Nephron progenitor cell (in vitro differentiated cells): ENCODE measurements around the gene CACNA1S.

Experiments used
- DNase-seq: peaks from one replicate; pipeline ENCODE4 v3.0.0; 2021
- H3K27ac Mint-ChIP-seq: 2 replicates; pipeline ENCODE4 v1.8.0; 2021; ENCODE audit warnings: mild to moderate bottlenecking, moderate library complexity, mixed read lengths
- H3K27me3 Mint-ChIP-seq: 2 replicates; pipeline ENCODE4 v1.8.0; 2021; ENCODE audit warnings: mild to moderate bottlenecking, low read depth, mixed read lengths; ENCODE audit not compliant: poor library complexity
- H3K36me3 Mint-ChIP-seq: 2 replicates; pipeline ENCODE4 v1.8.0; 2021; ENCODE audit warnings: low read depth, mixed read lengths
- H3K4me1 Mint-ChIP-seq: 2 replicates; pipeline ENCODE4 v1.8.0; 2021; ENCODE audit warnings: mixed read lengths
- H3K4me3 Mint-ChIP-seq: 2 replicates; pipeline ENCODE4 v1.8.0; 2021; ENCODE audit warnings: mild to moderate bottlenecking, moderate library complexity, mixed read lengths
- H3K9me3 Mint-ChIP-seq: 2 replicates; pipeline ENCODE4 v1.8.0; 2021; ENCODE audit warnings: mild to moderate bottlenecking, moderate library complexity, mixed read lengths
- TF ChIP-seq, protein P1 (sequence below): fragments of 200-600 bp; sonication (generic); IDR thresholded peaks from 2 replicates; pipeline ENCODE4 v1.5.0; 2021; ENCODE audit warnings: antibody characterized with exemption

The CACNA1S gene

DNA sequence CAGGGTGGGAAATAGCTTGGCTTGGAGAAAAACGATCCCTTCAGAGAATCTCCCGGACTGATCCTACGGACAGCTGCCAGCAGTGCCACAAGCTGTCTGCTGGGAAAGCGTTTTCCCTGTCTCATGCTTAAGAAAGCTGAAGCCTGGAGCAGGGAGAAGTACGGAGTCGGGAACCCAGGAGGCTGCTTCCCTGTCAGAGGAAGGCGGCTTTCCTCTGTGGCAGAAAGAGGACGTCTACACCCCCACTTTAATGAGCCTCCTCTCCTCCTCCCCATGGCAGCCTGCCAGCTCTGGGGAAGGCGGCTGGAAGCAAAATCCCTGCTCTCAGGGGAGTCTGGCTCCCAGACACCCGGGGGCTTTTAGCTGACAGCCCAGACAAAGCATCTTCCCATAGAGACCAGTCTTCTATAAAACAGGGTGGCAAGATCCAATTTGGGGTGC lies 96.0 kb downstream of the CACNA1S start:
- Mint-ChIP-seq H3K36me3 (no peaks in the 10 kb centered on the region), H3K4me1 (peaks cover 76% of the 10 kb centered on the region), H3K27me3 (peaks cover 20% of the 10 kb centered on the region), H3K4me3 (no peak overlapping the region), H3K27ac (no peak overlapping the region), H3K9me3 (no peaks in the 10 kb centered on the region)
- TF ChIP-seq, protein P1, sequence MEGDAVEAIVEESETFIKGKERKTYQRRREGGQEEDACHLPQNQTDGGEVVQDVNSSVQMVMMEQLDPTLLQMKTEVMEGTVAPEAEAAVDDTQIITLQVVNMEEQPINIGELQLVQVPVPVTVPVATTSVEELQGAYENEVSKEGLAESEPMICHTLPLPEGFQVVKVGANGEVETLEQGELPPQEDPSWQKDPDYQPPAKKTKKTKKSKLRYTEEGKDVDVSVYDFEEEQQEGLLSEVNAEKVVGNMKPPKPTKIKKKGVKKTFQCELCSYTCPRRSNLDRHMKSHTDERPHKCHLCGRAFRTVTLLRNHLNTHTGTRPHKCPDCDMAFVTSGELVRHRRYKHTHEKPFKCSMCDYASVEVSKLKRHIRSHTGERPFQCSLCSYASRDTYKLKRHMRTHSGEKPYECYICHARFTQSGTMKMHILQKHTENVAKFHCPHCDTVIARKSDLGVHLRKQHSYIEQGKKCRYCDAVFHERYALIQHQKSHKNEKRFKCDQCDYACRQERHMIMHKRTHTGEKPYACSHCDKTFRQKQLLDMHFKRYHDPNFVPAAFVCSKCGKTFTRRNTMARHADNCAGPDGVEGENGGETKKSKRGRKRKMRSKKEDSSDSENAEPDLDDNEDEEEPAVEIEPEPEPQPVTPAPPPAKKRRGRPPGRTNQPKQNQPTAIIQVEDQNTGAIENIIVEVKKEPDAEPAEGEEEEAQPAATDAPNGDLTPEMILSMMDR: no peak
- DNase-seq: no peak

DNA sequence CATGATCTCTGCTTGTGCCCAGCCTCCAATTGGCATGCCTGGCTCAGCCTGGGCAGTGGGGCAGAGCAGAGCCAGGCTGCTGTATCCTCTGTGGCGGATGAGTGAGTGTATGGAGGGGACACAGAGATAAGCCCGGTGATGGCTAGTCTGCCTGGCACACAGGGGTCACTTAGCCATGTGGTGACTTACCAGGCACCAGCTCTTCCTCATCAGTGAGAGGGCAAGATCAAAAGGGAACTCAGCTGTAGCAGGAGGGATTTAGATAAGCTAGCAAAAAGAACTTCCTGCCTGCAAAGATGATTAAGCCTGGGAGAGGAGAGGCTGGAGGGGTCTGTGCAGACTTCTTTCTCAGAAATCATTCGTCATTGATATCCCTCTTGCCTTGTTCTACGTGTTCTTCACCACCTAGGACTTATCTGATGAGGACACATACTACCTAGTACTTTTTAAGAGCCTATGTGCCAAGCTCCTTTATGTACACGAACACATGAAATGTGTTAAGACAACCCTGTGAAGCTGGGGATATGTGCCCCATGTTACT lies 96.6 kb downstream of the CACNA1S start:
- H3K27me3 Mint-ChIP-seq: peaks cover 17% of the 10 kb centered on the region
- no peaks in the 10 kb centered on the region for H3K9me3 Mint-ChIP-seq
- H3K4me3 Mint-ChIP-seq: no peak overlapping the region
- no peaks in the 10 kb centered on the region for H3K36me3 Mint-ChIP-seq
- TF ChIP-seq, protein P1: no peak
- no peak overlapping the region for H3K27ac Mint-ChIP-seq
- DNase-seq: no peak
- peaks cover 73% of the 10 kb centered on the region for H3K4me1 Mint-ChIP-seq

DNA sequence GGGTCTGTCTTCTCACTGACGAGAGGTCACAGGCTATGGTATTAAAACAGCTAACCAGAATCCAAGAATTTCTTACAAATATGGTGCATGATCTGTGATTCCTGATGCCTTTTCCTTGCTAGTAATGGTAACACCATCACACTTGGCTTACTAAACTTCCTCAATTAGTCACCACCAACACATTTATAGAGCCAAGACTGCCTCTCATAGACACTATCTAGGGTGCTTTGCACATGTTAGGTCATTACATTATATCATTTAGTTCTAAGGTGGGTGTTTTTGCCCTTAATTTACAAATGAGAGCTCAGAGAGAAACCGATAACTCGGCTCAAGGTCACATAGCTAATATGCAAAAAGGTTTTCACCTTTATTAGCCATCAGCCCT lies 97.4 kb downstream of the CACNA1S start:
- DNase-seq: no peak
- H3K27me3 Mint-ChIP-seq: peaks cover 15% of the 10 kb centered on the region
- no peak overlapping the region for H3K27ac Mint-ChIP-seq

DNA sequence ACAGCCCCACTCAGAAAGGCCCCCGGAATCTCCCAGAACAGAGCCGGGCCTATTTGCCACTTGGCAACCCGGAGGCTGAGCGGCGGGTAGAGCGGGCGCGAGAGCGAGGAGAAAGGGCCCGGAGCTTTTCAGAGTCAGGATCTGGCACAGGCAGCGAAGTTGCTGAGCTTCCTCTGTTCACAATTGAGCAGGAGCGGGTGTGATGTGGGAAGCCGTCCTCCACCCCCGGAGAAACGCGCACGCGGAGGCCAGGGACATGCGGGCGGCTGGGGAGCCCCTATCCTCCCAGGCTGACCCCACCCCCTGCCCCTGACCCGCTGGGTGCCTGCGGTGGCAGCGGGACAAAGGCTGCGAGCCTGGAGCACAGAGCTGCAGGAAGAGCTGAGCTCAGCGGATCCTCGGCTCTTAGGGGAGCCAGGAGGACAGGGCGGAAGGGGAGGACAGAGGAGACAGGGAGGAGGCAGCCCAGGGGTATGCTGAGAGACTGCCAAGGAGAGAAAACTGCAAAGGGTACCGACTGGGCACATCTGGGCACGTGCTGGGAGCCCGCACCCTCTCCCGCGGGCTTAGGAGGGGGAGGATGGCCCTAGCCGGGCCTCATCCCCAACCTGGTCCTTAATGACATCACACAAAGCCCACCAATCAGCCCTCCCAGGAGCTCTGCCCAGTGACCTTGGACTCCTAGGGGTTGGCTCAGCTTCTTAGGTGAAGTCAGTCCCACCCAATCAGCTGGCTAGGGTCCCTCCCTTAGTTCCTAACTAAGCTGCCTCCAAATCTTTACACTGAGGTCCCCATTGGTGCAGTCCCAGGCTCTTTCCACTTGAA lies 98.0 kb downstream of the CACNA1S start:
- peak; percentile 30 for DNase-seq
- Mint-ChIP-seq H3K27me3 (peaks cover 15% of the 10 kb centered on the region), H3K9me3 (no peaks in the 10 kb centered on the region), H3K4me1 (peaks cover 72% of the 10 kb centered on the region), H3K27ac (no peak overlapping the region), H3K36me3 (no peaks in the 10 kb centered on the region), H3K4me3 (no peak overlapping the region)
- TF ChIP-seq, protein P1: no peak

More for the DNA sequence above, 97.4 kb downstream of the CACNA1S start:
- Mint-ChIP-seq H3K4me3 (no peak overlapping the region), H3K4me1 (peaks cover 72% of the 10 kb centered on the region), H3K36me3 (no peaks in the 10 kb centered on the region), H3K9me3 (no peaks in the 10 kb centered on the region)
- TF ChIP-seq, protein P1: no peak

DNA sequence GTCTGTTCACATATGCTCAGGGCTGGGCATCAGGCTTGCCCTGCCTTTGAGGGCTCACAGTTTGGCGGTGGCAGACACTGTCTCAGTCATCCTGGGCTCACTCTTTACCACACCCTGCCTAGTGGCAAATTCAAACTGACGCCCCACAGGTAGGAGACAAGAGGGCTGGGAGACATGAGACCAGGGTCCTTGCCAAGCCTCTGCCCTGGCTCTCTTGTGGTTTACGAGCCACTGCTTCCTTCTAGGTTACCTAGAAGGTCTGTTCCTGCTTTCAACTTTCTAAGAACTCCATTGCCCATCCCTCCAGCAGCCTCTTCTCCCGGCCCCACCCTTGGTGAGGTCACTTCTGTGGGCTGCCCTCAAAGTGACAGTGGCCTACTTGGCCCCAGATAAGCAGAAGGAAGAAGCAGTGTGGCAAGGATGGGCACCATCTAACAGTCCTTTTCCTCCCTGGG lies 99.2 kb downstream of the CACNA1S start:
- H3K36me3 Mint-ChIP-seq: no peaks in the 10 kb centered on the region
- TF ChIP-seq, protein P1: no peak
- no peaks in the 10 kb centered on the region for H3K9me3 Mint-ChIP-seq
- peaks cover 12% of the 10 kb centered on the region for H3K27me3 Mint-ChIP-seq
- peaks cover 70% of the 10 kb centered on the region for H3K4me1 Mint-ChIP-seq
- H3K27ac Mint-ChIP-seq: no peak overlapping the region
- H3K4me3 Mint-ChIP-seq: no peak overlapping the region
- no peak for DNase-seq
